Breast epithelium (tissue), 3 donors: ENCODE results near the gene TMEM108.

Experiments used
- POLR2A ChIP-seq: fragments of 450-650 bp; IDR thresholded peaks from one replicate; pipeline ENCODE4 v1.6.1; 2016; ENCODE audit warnings: antibody characterized with exemption, mild to moderate bottlenecking, moderate library complexity
- POLR2AphosphoS5 ChIP-seq, 3 donors: sonication (generic); formaldehyde crosslinking; IDR thresholded peaks; one replicate each; pipeline ENCODE4 v1.6.1; 2017; ENCODE audit warnings: antibody characterized with exemption in 3 of 3
- TF ChIP-seq, protein P1 (sequence below), 3 donors: fragments of 450-650 bp; IDR thresholded peaks; one replicate each; pipeline ENCODE4 v1.5.1; 2016 to 2017; ENCODE audit warnings: antibody characterized with exemption in 3 of 3, mild to moderate bottlenecking in 3 of 3, moderate library complexity in 3 of 3

DNA sequence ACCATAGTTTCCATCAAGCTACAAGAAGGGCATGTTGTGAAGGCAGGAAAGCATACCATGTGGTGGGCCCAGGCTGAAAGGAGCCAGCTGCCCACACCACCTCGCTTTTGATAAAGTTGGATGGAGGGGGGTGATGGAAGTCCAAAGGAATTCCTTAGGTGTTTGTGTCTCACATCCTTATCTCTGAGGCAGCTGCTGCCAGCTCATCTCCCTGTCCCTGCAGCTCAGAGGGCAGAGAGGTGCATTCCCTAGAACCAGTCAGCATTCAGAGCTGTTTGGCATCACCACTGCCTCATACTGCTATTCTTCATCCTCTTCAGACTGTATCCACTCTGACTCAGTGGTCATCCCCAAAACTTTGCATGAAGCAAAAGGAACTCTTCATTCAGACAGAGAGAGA lies 220.2 kb downstream of the TMEM108 start:
- TF ChIP-seq, protein P1, sequence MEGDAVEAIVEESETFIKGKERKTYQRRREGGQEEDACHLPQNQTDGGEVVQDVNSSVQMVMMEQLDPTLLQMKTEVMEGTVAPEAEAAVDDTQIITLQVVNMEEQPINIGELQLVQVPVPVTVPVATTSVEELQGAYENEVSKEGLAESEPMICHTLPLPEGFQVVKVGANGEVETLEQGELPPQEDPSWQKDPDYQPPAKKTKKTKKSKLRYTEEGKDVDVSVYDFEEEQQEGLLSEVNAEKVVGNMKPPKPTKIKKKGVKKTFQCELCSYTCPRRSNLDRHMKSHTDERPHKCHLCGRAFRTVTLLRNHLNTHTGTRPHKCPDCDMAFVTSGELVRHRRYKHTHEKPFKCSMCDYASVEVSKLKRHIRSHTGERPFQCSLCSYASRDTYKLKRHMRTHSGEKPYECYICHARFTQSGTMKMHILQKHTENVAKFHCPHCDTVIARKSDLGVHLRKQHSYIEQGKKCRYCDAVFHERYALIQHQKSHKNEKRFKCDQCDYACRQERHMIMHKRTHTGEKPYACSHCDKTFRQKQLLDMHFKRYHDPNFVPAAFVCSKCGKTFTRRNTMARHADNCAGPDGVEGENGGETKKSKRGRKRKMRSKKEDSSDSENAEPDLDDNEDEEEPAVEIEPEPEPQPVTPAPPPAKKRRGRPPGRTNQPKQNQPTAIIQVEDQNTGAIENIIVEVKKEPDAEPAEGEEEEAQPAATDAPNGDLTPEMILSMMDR (IDR thresholded peaks at IDR 0.05): no peak
- TF ChIP-seq POLR2A (no peak), POLR2AphosphoS5 (IDR thresholded peaks at IDR 0.05) (no peak)
